Keratinocyte (primary cell): ENCODE data around the gene LAMA4. TPM values are rescaled to one million over a fixed set of nuclear protein-coding genes. Genes with fewer than 3 reads are reported as not detected.

ENCODE experiments used
- DNase-seq: peaks from one replicate; pipeline ENCODE4 v3.0.0-alpha.2; 2011; ENCODE audit warnings: low read depth, missing footprints, low spot score
- FAIRE-seq: peaks from 2 replicates; lab custom pipeline; 2011; peaks lifted over from hg19 to GRCh38; lab: Jason Lieb, UNC
- H2AFZ ChIP-seq: 2 replicates; pipeline ENCODE4 v1.6.0; 2012; ENCODE audit warnings: low read length, control low read depth, inconsistent platforms; ENCODE audit not compliant: control insufficient read depth
- H3K27ac ChIP-seq: 2 replicates; pipeline ENCODE4 v1.5.1; 2011; ENCODE audit warnings: low read length; ENCODE audit not compliant: control insufficient read depth, insufficient read depth
- H3K27me3 ChIP-seq: 3 replicates; pipeline ENCODE4 v1.6.0; 2011; ENCODE audit warnings: low read length; ENCODE audit not compliant: control insufficient read depth, insufficient read depth; ENCODE audit errors: extremely low read depth
- H3K36me3 ChIP-seq, 2 experiments: 2 replicates in 1 of 2; 3 replicates in 1 of 2; pipeline ENCODE4 v1.5.1; 2011; ENCODE audit warnings: low read length in 2 of 2, mild to moderate bottlenecking in 1 of 2; ENCODE audit not compliant: control insufficient read depth in 2 of 2, insufficient read depth in 2 of 2; ENCODE audit errors: extremely low read depth in 1 of 2
- H3K4me1 ChIP-seq: 3 replicates; pipeline ENCODE4 v1.5.1; 2011; ENCODE audit warnings: low read length; ENCODE audit not compliant: control insufficient read depth, insufficient read depth; ENCODE audit errors: extremely low read depth
- H3K4me2 ChIP-seq: 3 replicates; pipeline ENCODE4 v1.6.0; 2011; ENCODE audit warnings: low read depth, low read length; ENCODE audit not compliant: control insufficient read depth, insufficient read depth; ENCODE audit errors: extremely low read depth
- H3K4me3 ChIP-seq, 3 experiments: fragments of 200-600 bp in 1 of 3; sonication (generic) in 1 of 3; 2 replicates in 2 of 3; 3 replicates in 1 of 3; pipeline ENCODE4 v1.5.1; 2011 to 2016; ENCODE audit warnings: low read length in 3 of 3, mild to moderate bottlenecking in 3 of 3, control low read depth in 2 of 3, inconsistent platforms in 1 of 3, low read depth in 1 of 3, mixed read lengths in 1 of 3, mixed run types in 1 of 3, moderate library complexity in 1 of 3; ENCODE audit not compliant: control insufficient read depth in 2 of 3, insufficient read depth in 2 of 3; ENCODE audit errors: extremely low read depth in 1 of 3
- H3K79me2 ChIP-seq: 2 replicates; pipeline ENCODE4 v1.6.0; 2012; ENCODE audit warnings: low read length; ENCODE audit not compliant: control insufficient read depth, insufficient read depth
- H3K9ac ChIP-seq: 3 replicates; pipeline ENCODE4 v1.6.0; 2011; ENCODE audit warnings: low read length; ENCODE audit not compliant: control insufficient read depth, insufficient read depth; ENCODE audit errors: extremely low read depth
- H3K9me1 ChIP-seq: 3 replicates; pipeline ENCODE4 v1.6.0; 2011; ENCODE audit warnings: low read length; ENCODE audit not compliant: control insufficient read depth, insufficient read depth; ENCODE audit errors: extremely low read depth
- H3K9me3 ChIP-seq: 2 replicates; pipeline ENCODE4 v1.5.1; 2012; ENCODE audit warnings: low read depth, low read length; ENCODE audit not compliant: control insufficient read depth
- H4K20me1 ChIP-seq: 3 replicates; pipeline ENCODE4 v1.6.0; 2011; ENCODE audit warnings: low read length; ENCODE audit not compliant: control insufficient read depth, insufficient read depth; ENCODE audit errors: extremely low read depth
- CTCF ChIP-seq, 3 experiments: IDR thresholded peaks in 1 of 3; conservative IDR thresholded peaks in 1 of 3; optimal IDR thresholded peaks in 1 of 3; 2 replicates in 2 of 3; 3 replicates in 1 of 3; pipeline versions ENCODE3 to v1.5.1; 2011; ENCODE audit warnings: low read length in 3 of 3, mild to moderate bottlenecking in 3 of 3, moderate library complexity in 2 of 3, control low read depth in 1 of 3, inconsistent platforms in 1 of 3; ENCODE audit not compliant: insufficient read depth in 2 of 3; ENCODE audit errors: extremely low read depth in 1 of 3
- EZH2 ChIP-seq: IDR thresholded peaks from one replicate; pipeline ENCODE4 v1.6.1; 2012; ENCODE audit warnings: inconsistent platforms, mild to moderate bottlenecking, low read length, moderate library complexity
- dilution Hi-C: fragments of 300-500 bp; cut with MboI; formaldehyde crosslinking; loops from one replicate; pipeline ENCODE4 v1.7.0; 2020; ENCODE audit warnings: low sequenced_read_pairs; ENCODE audit not compliant: extremely low pct_ligation_motif_present
- polyA plus RNA-seq, 5 experiments: library from polyadenylated mRNA; depleted of rRNA in 3 of 5; stranded (reverse) in 3 of 5; stranded (forward) in 1 of 5; unstranded in 1 of 5; fragments of >200 nt; gene quantifications; 1 replicate in 1 of 5; 2 replicates in 3 of 5; 3 replicates in 1 of 5; pipeline versions ENCODE4 v1.2.1 to v1.2.3, GENCODE V29; 2011 to 2012; ENCODE audit warnings: missing spikeins in 2 of 5, low read depth in 1 of 5, low replicate concordance in 1 of 5

The LAMA4 gene
- polyA plus RNA-seq, 1 donor (not counting 4 experiments of a cell fraction or from before 2014, with no cell fraction given) = 0.12 TPM

- H3K27me3 ChIP-seq = no peaks in the 10 kb centered on the region
- no peak overlapping the region for H3K27ac ChIP-seq
- FAIRE-seq (no peak), DNase-seq (no peak)
- no peak overlapping the region for H3K4me3 ChIP-seq
- no peaks in the 10 kb centered on the region for H4K20me1 ChIP-seq
- no peaks in the 10 kb centered on the region for H3K9me3 ChIP-seq
- no peaks in the 10 kb centered on the region for H3K79me2 ChIP-seq
- no peak for TF ChIP-seq EZH2
- no peak for TF ChIP-seq CTCF (optimal IDR thresholded peaks at IDR 0.05 in 1 of 3, IDR thresholded peaks at IDR 0.05 in 1 of 3, conservative IDR thresholded peaks at IDR 0.05 in 1 of 3; ENCODE audit: extremely low read depth in 1 of 3, insufficient read depth in 2 of 3, low read length in 3 of 3)
- no peak overlapping the region for H2AFZ ChIP-seq
- no peaks in the 10 kb centered on the region for H3K36me3 ChIP-seq
- dilution Hi-C loops = no loop called here
- no peaks in the 10 kb centered on the region for H3K9me1 ChIP-seq
- peaks cover 3% of the 10 kb centered on the region for H3K4me1 ChIP-seq
- no peak overlapping the region for H3K9ac ChIP-seq
- H3K4me2 ChIP-seq = no peak overlapping the region
These were observed 42.3 kb upstream of the LAMA4 start for GRCh38 chr6:112296694-112297093.

- no peak overlapping the region for H2AFZ ChIP-seq
- peak; percentile 48 for FAIRE-seq
These were observed 41.8 kb upstream of the LAMA4 start for GRCh38 chr6:112296122-112296521.

More at GRCh38 chr6:112296122-112296521, 41.8 kb upstream of the LAMA4 start:
- no peaks in the 10 kb centered on the region for H3K79me2 ChIP-seq
- no peaks in the 10 kb centered on the region for H3K27me3 ChIP-seq
- no peaks in the 10 kb centered on the region for H3K36me3 ChIP-seq
- H3K4me2 ChIP-seq = no peak overlapping the region
- H3K4me3 ChIP-seq = no peak overlapping the region
- no peak for DNase-seq
- no peak overlapping the region for H3K9ac ChIP-seq
- H3K4me1 ChIP-seq = peaks cover 3% of the 10 kb centered on the region
- no peak overlapping the region for H3K27ac ChIP-seq
- TF ChIP-seq EZH2 (no peak), CTCF (optimal IDR thresholded peaks at IDR 0.05 in 1 of 3, IDR thresholded peaks at IDR 0.05 in 1 of 3, conservative IDR thresholded peaks at IDR 0.05 in 1 of 3; ENCODE audit: extremely low read depth in 1 of 3, insufficient read depth in 2 of 3, low read length in 3 of 3) (peak; percentile 43 to 66 (median 45))
- dilution Hi-C loops = no loop called here
- no peaks in the 10 kb centered on the region for H4K20me1 ChIP-seq
- no peaks in the 10 kb centered on the region for H3K9me3 ChIP-seq
- no peaks in the 10 kb centered on the region for H3K9me1 ChIP-seq
